DMS79 (cell line): ENCODE results near the gene RFC2.
A peak's percentile ranks its signal among the peaks of the same experiment; 100 is the strongest.
"Not testable (repeated sequence)": the region's sequence is repeated elsewhere in the genome, so short reads cannot be mapped to it uniquely, and the experiment has no call there.

Source experiments
- DNase-seq: peaks from one replicate; lab custom pipeline; 2025; lab: John Stamatoyannopoulos, UW

The RFC2 gene

DNA sequence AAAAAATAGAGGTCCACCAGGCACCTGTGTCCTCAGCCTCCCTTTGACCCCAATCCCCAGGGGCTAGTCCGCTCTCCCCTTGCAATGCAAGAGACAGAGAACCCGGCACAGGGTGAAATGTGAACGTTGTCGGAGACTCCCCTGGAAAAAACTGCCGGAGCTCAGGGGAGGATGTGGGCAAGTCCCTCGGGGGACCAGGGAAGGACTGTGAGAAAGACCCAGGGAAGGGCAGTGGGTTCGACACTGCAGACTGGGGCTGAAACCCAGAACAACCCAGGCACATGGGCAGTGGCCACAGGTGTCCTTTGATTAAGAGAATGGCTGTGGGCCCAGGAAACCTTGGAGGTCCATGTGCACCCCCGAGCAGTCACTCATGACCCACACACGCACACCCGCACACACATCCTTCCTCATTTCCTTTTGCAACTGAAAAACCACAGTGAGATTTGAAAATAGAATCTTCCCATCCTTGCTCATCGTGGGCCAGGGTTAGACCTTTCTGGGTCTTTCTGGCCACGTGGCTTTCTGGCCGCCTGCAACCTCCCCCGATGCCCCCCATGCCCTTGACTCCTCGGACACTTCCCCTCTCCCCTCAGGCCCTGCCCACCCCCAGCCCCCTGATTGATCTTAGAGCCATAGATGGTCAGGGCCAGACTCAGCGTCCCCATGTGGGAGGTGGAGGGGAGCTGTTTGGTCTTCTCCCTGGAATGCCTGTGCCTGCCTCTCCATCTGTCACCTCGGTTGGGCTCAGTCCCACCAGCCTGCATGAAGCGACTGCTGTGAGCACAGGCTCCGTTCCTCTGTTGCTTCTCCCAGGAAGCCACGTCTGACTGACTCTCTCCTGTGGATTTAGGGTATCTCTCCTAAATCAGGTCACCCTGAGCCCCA is 36.5 kb downstream of the RFC2 start:
- no peak for DNase-seq

DNA sequence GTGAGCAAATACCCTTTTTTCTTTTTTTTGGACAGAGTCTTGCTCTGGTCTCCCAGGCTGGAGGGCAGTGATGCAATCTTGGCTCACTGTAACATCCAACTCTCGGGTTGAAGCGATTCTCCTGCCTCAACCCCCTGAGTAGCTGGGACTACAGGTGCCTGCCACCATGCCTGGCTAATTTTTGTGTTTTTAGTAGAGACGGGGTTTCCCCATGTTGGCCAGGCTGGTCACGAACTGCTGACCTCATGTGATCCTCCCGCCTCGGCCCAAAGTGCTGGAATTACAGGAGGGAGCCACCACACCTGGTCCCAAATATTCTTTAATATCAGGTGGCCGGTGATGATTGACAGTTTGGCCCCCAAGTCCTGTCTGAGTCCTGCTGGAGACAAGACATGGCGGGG is 37.8 kb downstream of the RFC2 start:
- DNase-seq: no peak

DNA sequence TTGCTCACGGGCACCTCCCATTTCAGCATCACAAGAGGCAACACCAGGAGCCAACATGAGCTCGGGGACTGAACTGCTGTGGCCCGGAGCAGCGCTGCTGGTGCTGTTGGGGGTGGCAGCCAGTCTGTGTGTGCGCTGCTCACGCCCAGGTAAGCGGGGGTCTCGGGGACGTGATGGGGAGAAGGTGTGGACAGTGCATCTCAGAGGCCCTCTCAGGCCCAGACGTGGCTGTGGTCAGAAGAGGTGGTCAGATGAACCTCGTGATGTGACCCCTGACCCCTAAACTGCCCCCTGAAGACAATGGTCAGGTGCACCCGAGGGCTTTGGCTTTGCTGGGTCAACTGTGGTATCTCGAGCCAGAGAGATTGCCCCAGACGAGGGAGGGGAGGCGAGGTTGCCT is 38.3 kb downstream of the RFC2 start:
- no peak for DNase-seq

DNA sequence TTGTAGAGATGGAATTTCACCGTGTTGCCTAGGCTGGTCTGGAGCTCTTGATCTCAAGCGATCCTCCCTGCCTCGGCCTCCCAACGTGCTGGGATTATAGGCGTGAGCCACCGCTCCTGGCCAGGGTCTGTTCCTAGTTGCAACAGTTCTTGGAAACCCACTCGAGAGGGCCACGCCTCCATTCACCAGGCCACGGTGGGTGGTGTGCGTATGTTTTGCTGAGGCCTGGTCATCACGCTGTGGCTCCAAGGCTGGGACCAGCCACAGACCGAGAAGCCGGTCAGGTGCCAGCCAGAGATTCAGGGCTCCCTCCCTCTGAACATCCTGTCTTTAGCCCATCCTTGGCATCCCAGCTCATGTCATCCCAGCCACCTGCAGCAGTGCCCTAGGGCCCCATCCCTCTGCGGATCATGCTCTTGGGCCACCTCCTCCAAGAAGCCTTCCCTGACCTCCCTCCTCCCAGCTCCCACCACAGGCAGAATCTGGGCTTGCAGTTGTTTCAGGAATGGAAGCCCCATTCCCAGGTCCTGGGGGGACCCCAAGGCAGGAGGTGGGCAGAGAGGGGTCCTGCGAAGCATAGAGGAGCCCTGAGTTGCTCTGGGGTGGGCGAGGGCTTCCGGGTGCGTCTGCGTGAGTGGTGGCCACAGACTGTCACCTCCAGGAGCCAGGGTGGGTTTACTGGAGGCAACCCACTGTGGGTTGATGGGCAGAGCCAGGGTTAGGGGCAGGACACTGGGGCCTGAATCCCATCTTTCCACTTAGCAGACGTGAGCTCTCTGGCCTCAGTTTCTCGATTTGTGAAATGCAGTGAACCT is 39.2 kb downstream of the RFC2 start:
- no peak for DNase-seq

DNA sequence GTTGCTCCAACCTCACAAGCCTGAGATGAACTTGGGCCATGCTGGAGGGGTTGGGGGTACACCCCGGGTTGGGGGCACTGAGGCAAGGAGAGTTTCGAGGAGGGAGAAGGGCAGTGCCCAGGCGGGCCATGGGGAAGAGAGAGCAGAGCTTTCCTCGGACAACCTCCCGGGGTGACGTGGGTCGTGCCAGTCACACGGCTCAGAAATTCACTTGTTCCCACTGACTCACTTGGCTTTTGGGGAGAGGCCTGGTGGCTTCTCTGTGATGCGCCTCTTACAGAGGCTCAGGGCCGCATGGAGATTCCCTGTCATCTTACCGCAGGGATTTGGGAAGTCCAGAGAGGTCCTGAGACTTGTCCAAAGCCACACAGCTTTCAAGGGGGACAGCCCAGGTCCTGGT is 41.5 kb downstream of the RFC2 start:
- no peak for DNase-seq

DNA sequence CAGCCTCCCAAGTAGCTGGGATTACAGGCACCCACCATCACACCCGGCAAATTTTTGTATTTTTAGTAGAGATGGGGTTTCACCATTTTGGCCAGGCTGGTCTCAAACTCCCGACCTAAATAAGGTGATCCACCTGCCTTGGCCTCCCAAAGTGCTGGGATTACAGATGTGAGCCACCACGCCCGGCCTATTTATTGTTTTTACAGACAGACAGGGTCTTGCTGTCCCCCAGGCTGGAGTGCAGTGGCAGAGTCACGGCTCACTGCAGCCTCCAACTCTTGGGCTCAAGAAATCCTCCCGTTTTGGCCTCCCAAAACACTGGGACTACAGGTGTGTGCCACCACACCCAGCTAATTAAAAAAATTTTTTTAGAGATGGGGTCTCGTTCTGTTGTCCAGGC is 46.0 kb downstream of the RFC2 start:
- not testable (repeated sequence) for DNase-seq

DNA sequence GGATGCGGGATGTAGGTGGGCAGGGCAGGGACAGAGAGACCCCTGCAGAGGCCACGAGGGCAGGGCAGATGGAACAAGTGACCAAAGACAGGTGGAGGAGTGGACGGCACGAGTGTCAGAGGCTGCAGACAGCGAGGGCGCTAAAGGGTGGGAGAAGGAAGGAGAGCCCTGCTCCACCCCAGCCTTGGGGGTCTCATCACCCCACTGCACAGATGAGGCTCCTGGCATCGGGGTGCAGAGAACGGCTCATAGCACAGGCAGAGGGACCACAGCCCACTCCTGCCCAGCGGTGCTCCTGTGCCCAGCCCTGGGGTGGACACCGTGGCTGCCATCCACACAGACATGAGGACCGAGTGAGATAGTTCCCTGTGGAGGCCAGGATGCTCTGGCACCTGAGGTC is 46.6 kb downstream of the RFC2 start:
- no peak for DNase-seq

DNA sequence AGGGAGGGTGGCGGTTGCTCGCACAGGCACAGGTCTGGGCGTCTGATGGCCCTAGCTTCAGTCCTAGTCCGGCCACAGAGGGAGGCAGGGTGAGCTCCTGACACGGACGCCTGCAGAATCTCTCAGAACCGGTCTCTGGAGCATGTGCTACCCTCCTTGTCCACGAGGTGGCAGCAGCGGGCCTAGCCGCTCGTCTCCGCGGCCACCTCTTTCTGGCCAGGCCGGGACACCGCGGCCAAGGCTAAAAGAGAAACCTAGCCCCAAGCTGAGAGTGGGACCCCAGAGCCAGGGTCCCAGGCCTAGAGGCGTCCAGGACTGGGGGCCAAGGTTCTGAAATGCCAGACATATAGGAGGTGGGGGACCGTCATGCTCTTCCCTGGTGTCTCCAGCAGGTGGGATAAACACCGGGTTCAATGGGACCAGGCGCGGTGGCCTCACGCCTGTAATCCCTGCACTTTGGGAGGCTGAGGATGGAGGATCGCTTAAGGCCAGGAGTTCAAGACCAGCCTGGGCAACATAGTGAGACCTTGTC is 47.5 kb downstream of the RFC2 start:
- DNase-seq: peak; percentile 43

DNA sequence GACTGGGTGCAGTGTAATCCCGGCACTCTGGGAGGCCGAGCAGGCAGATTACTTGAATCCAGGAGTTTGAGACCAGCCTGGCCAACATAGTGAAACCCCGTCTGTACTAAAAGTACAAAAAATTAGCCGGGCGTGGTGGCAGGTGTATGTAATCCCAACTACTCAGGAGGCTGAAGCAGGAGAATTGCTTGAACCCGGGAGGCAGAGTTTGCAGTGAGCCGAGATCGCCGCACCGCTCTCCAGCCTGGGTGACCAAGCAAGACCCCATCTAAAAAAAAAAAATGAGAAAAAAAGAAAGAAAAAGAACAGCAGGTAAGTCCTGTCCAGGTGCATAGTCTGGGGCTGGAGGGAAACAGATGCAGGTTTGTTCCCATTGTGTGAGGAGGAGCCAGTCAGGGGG is 48.1 kb downstream of the RFC2 start:
- not testable (repeated sequence) for DNase-seq

DNA sequence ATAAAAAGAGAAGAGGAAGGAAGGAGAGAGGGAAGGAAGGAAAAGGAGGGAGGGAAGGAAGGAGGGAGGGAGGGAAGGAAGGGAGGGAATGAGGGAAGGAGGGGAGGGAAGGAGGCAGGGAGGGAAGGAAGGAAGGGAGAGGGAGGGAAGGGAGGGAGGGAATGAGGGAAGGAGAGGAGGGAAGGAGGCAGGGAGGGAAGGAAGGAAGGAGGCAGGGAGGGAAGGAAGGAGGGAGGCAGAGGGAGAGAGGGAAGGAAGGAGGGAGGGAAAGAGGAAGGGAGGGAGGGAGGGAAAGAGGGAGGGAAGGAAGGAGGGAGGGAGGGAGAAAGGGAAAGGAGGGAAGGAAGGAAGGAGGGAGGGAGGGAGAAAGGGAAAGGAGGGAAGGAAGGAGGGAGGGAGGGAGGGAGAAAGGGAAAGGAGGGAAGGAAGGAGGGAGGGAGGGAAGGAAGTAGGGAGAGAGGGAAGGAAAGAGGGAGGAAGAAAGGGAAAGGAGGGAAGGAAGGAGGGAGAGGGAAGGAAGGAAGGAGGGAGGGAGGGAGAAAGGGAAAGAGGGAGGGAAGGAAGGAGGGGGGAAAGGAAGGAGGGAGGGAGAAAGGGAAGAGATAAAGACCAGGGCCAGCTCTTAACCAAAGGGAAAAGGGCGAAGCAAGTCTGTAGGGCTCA is 50.1 kb downstream of the RFC2 start:
- DNase-seq: no peak

DNA sequence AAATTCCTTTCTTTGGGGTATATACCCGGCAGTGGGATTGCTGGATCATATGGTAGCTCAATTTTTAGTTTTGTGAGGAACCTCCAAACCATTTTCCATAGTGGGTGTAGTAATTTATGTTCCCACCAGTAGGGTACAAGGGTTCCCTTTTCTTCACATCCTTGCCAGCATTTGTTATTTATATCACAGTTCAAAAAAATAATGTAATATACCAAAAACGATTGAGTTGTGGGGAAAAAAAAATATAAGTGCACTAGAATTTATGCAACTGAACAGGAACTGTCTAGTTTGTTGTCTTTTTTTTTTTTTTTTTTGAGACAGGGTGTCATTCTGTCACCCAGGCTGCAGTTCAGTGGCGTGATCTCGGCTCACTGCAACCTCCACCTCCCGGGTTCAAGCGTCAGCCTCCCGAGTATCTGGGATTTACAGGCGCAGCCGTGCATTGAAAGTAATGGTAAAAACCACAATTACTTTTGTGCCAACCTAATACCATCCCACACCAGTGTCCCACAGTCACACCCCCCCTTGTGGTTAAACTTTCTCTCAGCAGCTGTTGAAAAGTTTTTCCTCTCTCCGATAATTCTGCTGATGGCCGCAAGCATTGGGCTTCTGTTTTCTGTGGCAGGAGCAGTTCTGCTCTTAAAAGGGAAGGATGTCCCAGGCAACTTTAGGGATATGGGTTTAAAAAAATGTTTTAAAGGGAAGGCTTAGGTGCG is 51.2 kb downstream of the RFC2 start:
- DNase-seq: no peak

DNA sequence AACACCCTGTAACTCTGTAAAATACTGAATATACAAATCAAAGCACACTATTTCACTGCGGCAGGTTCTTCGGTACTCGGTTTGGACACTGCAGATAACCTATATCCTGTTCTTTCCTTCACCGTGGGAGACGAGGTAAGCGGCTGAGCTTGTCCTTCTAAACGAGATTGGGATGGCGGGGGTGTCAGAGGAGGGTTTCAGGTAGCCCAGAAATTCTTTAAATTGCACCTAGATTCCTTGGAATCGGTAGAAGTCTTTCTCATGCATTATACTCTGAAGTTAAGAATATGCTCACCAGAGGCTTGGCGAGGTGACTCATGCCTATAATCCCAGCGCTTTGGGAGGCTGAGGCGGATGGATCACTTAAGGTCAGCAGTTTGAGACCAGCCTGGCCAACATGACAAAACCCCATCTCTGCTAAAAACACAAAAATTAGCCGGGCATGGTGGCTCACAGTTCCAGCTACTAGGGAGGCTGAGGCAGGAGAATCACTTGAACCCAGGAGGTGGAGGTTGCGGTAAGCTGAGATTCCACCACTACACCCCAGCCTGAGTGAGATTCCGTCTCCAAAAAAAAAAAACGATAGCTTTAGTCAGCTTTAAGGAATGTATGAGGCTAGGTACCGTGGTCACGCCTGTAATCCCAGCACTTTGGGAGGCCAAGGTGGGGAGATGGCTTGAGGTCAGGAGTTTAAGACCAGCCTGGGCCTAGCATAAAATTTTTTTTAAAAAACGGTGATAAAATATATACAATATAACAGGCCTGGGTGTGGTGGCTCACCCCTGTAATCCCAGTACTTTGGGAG is 54.4 kb downstream of the RFC2 start:
- no peak for DNase-seq

DNA sequence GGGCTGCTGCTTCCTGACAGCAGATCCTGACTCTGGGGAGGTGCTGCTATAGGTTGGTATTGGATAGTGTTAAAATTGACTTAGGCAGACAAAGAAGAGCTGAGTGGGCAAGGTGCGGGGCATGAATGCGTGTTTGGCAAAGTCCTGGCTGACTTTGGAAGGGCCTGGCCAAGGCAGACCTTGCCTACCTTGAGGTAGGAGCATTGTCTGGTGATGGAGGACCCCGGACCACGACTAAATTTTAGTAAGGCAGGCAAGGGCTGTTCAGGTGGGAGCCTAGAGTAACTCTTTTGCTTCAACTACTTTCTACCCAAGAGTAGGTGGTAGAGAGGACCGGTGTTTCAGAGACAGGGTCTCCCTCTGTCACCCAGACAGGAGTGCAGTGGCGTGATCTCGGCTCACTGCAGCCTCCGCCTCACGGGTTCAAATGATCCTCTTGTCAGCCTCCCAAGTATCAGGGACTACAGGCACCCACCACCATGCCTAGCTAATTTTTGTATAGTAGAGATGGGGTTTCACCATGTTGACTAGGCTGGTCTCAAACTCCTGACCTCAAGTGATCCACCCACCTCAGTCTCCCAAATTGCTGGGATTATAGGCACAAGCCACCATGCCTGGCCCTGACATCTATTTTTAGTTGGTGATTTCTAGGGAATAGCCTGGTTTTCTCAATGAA is 56.6 kb downstream of the RFC2 start:
- DNase-seq: no peak

DNA sequence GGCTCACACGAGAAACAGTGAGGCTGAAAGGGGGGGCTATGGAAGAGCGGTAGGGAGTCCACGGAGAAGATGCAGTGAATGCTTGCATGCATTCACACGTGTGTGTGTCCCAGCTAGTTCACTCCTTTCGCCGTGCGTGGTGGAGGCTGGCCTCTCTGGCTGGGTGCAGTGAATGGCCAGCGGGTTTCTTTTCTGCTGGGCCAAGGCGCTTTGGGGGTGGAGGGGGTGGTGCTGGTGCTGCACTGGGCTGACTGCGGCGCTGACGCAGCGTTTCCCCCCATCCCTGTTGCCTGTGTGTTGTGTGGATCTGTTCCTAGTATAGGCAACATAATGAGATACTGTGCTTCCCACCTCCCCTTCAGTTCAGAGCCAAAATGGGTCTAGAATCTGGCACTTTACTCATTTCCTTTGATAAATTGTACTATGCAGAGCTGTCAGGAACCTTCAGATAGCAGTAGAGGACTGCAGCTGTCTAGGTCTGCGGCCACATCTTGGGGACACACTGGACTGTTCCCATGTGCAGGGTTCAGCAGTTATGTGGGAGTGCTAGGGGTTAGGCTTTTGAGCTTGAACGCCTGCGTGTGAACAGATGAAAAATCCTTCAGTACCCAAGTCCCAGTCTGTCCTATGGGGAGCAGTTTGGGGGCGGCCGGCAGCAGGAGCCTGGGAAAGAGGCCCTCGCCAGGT is 58.1 kb downstream of the RFC2 start:
- not testable (repeated sequence) for DNase-seq

DNA sequence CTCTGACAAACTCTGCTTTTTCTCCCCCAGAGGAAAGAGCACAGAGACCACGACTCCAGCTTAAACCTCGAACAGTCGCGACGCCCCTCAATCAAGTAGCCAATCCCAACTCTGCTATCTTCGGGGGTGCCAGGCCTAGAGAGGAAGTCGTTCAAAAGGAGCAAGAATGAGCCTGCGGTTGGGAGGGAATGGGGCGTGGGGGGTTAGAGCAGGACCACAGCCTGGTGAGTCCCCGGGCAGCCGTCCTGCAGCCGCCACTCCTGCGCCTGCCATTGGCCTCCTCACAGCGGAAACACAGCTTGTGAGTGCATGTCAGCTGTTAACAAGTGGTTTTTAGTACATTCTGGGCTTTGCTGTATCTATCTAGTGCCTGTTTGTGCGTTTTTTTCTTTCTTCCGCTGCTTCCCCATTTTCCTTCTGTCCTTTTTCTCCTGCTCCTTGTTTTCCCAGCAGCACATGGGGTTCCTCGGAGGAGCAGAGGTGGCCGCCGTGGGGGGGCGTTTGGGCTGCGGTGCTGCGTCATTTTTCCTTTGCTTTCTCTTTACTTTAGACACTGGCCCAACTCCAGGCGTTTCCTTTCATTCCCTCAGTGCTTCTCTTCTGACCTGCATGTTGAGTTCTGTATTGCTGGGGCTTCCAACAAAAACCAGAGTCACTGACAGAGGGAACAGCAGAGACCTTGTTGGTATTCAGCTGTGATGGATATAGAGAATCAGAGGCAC is 58.9 kb downstream of the RFC2 start:
- not testable (repeated sequence) for DNase-seq

DNA sequence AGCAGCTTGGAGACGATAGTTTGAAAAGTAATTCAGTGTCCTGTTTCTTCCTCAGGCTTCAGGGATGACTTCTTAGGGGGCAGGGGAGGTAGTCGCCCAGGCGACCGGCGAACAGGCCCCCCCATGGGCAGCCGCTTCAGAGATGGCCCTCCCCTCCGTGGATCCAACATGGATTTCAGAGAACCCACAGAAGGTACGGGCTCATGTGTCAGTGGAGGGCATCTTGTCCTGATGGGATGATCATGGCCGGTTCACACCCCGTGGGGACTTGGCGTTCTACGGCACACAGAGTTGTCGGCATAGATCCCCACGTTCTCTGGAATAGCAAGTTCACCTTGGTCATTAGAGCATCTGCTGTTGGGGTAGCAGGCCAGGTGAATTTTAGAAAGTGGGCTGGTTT is 59.5 kb downstream of the RFC2 start:
- DNase-seq: no peak

DNA sequence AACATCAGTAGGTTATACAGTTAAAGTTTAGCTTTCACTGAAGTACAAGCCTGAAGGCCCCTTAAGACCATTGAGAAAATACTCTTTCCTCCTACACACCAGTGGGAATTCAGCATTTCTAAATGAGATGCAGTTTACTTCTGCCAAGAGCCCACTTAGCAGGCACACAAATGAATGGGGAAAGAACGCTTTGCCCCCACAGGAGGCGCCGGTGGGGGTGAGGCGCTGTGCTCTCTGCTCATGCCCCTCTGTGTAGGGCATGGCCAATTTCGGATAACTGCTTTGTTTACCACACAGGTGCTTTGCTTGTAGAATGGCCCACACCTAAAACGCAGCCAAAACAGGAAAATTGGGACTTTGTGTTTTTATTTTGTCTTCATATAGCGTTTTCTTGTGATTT is 60.3 kb downstream of the RFC2 start:
- no peak for DNase-seq

DNA sequence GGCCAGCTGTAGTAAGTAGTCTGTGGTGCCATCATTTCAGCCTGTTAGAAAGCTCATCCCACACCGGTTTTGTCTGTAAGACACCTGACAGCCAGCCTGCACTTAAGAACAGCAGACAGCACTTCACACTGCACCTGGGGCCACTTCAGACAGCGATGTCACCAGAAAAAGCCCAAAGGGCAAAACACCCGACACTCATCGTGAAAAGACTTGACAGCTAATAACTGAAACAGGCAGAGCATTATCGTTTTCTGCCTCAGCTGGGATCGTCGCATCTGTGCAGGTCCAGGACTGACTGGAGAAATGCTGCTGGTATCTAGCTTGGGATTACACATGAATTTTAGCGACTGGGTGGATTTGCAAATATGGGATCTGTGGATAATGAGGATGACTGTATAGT is 61.1 kb downstream of the RFC2 start:
- no peak for DNase-seq

DNA sequence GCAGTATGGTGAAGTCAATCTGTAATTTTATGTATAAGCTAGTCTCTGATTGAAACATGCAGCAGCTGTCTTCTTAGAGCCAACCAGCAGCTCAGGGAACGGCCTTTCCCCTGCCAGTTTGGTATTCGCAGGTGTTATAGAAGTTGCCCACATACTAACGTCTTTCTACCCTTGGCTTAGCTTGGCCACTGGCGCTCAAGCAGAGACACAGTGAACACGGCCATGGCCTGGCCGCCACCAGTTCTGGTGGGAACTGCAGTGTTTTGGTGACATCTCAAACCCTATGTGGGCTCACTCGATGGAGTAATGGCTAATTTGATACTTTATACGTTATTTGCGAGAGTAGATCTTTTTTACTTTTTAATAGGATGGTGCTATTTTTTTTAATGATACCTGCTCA is 63.0 kb downstream of the RFC2 start:
- DNase-seq: no peak
